Skin epidermis (tissue), 12 donors: Measurements from ENCODE around the gene EPHB2.
A peak's percentile ranks its signal among the peaks of the same experiment; 100 is the strongest.

ENCODE experiments used
- H3K27ac ChIP-seq, 21 experiments: fragments of 200-600 bp; sonication (generic) in 11 of 21; one replicate each; pipeline ENCODE4 v1.5.0; 2020; ENCODE audit warnings: mild to moderate bottlenecking in 3 of 21, inconsistent platforms in 2 of 21, moderate library complexity in 2 of 21
- H3K4me3 ChIP-seq, 7 experiments: fragments of 200-600 bp; sonication (generic) in 2 of 7; one replicate each; pipeline ENCODE4 v1.5.0; 2020; ENCODE audit warnings: inconsistent platforms in 2 of 7, mild to moderate bottlenecking in 2 of 7, moderate library complexity in 1 of 7

EPHB2 gene

DNA sequence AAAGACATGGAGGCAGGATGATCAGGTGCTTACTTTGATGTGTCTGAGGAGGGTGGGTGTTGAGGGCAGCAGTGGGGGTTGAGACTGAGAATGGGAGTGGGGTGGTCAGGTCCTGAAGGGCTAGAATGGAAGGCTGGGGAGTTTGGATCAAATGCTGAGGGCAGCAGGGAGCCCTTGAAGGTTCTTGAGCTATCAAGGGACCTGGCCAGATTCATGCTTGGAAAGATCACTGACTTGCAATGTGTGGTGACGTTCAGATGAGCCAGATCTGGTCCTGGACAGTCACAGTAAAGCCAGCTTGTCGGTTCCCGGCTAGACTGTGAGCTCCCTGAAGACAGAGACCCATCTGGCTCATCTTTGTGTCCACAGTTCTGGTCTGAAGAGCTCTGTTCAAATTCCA, 3.8 kb downstream of the EPHB2 start:
- no peak overlapping the region for H3K27ac ChIP-seq
- H3K4me3 ChIP-seq = no peak overlapping the region

DNA sequence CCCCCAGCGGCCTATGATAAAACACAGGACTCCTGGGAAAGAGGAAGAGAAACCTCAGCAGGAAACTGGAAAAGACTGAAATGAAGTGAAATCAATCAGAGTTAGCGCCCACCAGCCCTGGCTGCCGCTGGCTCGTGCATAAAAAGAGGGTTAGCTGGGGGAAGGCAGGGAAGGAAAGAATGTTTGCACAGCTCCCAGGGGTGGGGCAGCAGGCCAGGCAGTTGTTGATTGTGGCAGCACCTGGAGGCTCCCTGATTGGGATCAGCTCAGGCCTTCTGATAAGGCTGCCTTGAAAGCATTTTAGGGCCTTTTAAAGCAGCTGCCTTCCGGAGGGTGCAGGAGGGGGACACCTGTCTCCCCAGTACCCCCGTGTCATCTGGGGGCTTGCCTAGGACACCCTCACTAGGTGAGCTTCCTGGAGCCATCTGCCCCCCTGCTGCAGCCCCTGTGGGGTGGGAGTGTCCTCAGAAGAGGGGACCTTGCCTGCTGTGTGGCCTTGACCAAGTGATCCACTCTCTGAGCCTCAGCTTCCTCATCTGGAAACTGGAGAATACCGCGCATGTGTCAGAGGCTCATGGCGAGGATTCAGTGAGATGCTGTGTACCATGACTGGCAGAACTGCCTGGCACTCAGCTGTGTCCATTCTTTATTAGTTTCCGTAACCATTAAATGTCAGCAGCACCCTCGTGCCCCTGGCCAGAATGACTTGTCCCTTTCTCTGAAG, 6.6 kb downstream of the EPHB2 start:
- Histone ChIP-seq H3K27ac (peak overlapping the region in 1 of 21 experiments; percentile 5), H3K4me3 (no peak overlapping the region)

DNA sequence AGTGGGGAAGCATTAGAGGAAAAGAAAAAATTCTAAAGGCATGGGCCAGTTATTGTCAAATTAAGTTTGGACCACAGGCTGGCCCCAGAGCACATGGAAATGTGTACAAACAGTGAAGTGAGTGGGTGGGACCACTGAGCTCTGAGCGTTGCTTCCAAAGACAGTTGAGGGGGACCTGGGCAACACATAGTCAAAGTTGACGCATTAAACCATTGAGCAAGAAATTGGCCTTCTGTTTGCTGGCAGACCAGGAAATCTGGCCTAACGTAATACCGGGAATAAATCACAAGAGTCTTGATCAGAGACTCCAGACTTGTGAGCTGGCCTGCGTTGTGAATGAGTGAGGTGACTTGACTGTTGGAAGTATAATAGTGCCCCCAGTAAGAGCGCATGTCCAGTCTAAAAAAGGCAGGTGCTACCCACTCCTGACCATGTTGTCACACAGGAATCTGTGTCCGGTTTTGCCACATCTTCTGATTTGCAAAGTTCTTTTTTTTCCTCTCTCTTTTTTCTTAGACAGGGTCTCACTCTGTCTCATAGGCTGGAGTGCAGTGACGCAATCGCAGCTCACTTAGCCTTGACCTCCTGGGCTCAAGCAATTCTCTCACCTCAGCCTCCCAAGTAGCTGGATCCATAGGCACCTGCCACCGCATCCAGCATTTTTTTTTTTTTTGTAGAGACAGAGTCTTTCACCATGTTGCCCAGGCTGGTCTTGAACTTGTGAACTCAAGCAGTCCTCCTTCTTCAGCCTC, 10.7 kb downstream of the EPHB2 start:
- H3K4me3 ChIP-seq = no peak overlapping the region
- peak overlapping the region in 1 of 21 experiments; percentile 3 for H3K27ac ChIP-seq

DNA sequence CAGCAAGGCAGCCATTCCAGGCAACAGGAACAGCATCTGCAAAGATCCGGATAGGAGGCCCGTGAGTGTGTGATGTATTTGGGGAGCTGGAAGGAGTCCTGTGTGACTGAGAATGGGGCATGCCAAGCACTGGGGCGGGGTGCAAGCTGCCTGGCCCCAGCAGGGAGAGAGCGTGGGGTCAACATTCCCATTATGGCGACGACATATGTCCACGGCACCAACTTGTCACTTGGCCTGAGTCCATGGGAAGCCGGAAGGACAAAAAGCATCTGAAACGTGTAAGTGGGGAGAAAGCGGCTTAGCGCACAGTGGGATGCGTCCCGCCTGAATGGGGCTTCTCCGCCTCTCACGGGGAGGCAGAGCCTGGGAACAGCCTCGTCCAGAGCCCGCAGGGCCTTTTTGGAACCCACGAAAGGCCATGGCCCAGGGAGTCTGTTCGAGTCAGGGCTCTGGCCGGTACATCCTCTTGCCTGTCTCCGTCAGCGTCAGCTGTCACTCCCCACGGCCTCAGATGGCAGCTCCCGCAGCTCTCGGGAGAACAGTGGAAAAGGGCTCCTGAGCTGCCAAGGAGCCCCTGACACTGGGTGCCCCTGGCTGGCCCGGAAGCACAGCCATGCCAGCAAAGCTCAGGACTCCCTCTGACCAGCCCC, 12.4 kb downstream of the EPHB2 start:
- no peak overlapping the region for H3K4me3 ChIP-seq
- H3K27ac ChIP-seq = no peak overlapping the region

DNA sequence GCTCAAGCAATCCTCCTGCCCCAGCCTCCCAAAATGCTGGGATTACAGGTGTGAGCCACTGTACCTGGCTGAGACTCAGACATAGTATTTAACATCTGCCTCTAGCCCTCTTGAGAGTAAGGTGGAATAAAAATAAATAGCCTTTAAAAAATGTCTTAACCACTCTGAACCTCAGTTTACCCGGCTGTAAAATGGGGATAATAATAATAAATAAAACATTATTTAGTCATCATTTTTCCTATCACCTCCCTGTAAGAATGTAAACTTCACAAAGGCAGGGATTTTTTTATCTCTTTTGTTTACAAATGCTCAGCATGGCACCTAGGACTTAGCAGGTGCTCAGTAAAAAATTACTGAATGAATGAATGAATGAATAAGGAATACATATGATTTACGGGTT, 17.2 kb downstream of the EPHB2 start:
- H3K27ac ChIP-seq = no peak overlapping the region
- no peak overlapping the region for H3K4me3 ChIP-seq

DNA sequence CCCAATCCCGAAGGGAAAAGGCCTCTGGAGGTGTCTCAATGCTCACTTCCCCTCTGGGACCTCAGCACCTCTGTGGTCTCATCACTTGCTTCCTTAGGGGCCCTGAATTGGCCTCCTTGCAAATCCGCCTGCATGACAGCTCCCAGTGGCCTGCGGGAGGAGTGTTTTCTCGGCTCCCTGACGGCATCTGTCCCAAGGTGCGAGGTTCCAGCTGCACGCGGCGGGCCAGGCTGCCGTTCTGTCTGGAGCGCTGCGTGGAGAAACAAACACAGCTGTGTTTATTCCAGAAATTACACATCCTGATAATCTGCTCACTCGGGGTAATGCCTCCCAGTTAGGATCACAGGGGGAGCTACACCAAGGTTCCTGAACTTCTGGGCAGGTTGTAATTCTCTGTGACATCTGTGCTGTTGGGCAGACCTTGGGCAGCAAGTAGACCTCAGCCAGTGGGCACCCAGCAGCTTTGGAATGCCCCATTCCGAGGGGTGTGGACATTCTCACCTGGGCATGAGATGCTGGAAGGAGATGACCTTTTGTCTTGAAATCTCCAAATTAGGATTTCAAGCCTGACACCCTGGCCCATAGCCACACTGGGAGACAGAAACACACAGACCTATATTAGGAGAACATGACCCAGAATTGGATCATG, 18.2 kb downstream of the EPHB2 start:
- Histone ChIP-seq H3K27ac (no peak overlapping the region), H3K4me3 (no peak overlapping the region)

DNA sequence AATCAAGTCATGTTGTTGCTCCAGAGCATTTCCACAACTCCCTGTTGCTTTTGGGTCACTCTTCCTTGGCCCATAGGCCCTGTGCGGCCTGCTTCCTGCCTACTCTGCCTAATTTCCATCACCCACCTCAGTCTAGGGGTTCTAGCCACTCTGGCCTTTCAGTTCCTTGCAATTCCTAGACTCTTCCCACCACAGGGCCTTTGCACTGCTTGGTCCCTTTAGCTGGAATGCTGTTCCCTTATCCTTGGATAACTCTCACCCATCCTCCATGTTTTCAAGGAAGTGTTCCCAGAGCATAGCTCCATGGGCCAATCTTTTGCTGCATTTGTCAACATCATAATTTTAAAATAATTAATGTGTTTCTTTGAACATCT, 18.7 kb downstream of the EPHB2 start:
- H3K4me3 ChIP-seq = no peak overlapping the region
- no peak overlapping the region for H3K27ac ChIP-seq

DNA sequence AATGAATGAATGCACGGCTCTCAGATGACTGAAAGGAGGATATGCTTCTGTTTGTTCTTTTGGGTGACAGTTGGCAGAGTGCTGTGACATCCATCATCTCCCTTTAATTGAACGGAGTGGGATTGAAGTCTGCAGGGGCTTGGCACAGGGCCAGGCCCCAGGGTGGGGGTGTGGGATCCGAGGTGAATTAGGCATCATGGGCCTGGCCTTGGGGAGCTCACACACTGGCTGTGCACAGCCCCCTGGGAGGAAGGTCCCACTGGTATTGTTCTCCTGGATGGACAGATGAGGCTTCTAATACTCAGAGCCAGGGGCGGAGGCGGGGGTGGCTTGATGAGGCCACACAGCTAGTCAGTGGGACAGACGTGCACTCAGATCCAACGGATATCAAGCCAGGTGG, 19.3 kb downstream of the EPHB2 start:
- Histone ChIP-seq H3K27ac (no peak overlapping the region), H3K4me3 (no peak overlapping the region)

DNA sequence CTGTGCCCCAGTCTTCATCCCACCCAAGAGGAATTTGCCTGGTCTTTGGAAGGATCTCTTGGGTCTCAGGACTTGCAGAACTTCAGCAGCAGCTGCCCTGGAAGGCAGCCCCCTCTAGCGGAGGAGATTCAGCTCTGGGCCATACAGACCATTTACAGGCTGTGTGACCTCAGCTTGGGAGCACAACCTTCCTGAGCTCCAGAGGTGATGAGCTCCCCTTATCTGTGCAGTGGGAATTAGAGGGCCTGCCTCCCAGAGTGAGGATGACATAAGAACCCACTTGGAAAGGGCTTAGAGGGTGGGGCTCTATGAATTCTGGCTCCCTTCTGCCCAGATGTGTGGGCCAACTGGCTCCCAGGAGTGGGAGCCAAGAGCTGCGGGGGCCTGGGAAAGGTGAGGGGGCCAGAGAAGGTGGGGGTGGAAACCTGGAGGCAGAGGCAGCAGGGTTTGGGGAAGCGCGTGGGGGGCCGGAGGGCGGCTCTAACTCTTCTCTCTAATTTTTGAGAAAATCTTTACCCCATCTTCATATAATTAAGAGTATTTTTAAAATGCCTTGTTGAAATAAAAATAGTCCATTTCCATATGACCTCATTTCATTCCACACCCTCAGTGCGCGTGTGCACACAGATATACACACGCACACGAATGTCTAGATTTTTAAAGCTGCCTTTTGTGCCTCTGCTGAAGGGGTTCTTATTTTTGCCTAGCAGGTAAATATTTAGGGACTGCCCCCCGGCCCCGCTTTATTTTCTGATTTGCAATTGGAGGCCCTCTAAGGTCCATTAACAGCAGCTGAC, 21.5 kb downstream of the EPHB2 start:
- Histone ChIP-seq H3K4me3 (no peak overlapping the region), H3K27ac (no peak overlapping the region)

DNA sequence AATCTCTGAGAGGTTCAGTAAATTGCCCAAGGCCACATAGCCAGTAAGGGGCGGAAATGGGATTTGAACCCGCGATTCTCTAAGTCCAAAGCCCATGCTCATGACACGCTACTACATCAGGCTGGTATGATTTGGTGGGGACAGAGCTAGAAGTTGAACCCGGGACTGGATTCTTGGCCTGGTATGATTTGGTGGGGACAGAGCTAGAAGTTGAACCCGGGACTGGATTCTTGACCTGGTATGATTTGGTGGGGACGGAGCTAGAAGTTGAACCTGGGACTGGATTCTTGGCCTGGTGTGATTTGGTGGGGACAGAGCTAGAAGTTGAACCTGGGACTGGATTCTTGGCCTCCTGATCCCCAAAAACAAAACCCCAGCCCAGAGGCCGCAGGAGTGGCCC, 23.0 kb downstream of the EPHB2 start:
- H3K27ac ChIP-seq = no peak overlapping the region

DNA sequence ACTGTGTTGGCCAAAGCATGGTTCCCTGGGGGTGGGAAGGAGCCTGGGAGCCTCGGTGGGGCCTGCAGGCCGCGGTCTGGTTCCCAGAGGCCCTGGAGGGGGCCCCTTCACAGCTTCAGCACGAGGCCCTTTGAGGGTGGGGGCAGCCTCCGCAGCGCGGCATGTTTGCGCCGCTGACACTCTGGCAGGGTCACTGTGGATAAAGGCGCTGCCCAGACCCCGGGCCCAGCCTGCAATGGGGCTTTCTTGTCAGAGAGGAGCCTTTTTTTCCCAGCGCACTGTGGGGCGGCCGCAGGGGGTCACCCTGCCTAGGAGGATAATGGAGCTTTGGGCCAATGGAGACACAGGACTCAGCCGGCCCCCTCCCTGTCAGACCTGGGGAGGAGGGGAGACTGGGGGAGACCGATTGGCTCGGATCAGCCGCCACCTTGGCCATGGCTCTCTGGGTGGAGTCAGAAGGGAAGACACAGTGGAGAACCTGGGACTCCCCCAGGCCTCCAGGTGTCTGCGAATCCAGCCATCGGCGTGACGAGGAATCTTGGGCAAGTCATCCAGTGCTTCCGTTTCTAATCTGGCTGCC, 26.0 kb downstream of the EPHB2 start:
- no peak overlapping the region for H3K4me3 ChIP-seq
- H3K27ac ChIP-seq = no peak overlapping the region

More for the DNA sequence above, 23.0 kb downstream of the EPHB2 start:
- no peak overlapping the region for H3K4me3 ChIP-seq

DNA sequence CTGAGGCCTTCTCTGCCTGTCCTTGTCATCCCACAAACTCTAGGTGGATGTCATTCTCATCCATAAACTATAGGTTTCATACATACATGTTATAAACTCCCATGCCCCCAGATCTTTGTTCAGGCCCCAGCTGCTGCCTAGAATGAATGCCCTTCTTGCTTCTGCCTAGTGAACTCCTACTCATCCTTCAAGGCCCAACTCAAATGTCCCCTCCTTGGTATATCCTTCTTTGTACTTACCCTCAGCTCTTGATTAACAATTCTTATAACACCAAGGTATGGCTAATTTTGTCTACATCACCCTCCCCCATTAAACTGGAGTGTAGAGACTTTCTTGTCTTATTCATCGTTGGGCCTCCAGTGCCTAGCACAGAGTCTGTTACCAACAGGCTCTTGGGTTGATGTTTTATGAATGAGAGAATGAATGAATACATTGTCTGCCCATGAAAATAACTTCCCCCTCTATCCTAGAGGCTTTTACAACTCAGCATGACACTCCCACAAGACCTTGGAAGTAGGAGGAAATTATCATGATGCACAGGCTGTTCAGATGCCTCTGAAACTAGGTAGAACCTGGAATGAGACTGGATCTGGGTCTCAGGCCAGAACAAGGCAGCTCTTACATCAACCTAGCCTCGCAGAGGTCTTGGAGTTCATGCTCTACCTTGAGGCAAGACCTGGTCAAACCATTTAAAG, 26.9 kb downstream of the EPHB2 start:
- Histone ChIP-seq H3K27ac (no peak overlapping the region), H3K4me3 (no peak overlapping the region)

DNA sequence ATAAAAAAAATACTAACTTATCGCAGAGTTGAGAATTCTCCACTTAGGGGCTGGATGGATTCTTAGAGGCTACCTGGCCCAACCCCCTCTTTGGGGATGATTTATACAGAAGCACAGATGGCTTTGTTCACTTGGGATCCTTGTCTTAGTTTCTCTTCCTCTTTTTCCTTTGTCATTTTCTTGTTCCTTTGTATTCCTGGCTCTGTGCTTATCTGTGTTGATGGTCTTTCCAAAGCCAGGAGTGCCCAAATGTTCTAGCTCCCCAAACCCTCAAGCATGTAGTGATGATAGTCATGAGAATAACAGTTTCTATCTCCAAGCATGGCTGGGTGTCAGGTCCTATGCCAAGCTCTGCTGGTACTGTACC, 27.4 kb downstream of the EPHB2 start:
- Histone ChIP-seq H3K4me3 (no peak overlapping the region), H3K27ac (no peak overlapping the region)

DNA sequence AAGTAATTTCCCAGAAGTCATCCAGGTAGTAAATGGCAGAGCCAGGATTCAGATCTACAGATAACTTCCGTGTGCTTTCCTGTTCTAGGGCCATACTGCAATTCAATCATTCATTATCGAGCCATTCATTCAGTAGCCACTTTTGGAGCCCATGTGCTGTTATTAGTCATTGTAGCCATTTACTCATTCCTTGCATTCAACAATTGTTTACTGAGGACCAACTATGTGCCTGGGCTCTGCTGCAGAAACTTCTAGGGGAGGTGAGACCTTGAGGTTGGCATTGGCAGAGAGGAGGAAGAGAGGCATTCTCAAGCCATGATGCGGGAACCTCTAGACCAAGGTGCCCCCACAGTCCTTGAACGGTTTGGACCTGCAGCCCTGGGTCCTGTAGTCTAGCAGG, 27.9 kb downstream of the EPHB2 start:
- Histone ChIP-seq H3K4me3 (no peak overlapping the region), H3K27ac (no peak overlapping the region)

DNA sequence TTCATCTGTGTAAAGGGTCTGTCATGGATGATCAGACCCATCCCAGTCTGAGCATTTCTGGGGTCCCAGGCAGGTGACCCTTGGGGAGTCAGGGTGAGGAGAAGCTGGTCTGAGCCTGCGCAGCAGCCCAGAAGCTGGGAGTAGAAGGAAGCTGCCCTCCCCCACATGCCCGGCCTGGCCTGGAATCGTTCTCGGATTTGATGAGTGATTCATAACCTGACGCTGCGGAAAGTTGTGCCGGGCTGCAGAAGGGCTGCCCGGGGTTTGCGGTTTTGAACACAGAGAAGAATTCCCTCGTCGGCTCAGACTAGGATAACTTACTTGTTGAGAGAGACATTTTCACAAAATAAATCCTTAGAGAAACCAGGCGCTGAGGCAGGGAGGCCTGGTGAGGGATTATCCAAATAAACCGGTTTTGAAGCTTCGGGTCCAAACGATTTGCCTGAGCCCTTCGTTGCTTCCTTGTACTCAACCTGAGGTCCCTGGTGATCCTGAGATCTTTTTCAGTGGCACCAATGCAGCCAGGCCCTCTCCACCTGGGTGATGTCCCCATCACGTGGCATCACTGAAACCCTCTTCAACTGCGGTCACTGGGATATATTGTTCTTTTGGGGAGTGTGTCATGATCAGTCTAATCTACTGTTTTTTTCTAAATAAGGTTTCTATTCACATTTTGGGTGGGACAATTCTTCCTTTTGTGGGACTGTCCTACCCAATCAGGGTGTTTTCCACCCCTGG, 29.2 kb downstream of the EPHB2 start:
- Histone ChIP-seq H3K4me3 (no peak overlapping the region), H3K27ac (peak overlapping the region in 6 of 21 experiments; percentile 21 to 82 (median 60))

DNA sequence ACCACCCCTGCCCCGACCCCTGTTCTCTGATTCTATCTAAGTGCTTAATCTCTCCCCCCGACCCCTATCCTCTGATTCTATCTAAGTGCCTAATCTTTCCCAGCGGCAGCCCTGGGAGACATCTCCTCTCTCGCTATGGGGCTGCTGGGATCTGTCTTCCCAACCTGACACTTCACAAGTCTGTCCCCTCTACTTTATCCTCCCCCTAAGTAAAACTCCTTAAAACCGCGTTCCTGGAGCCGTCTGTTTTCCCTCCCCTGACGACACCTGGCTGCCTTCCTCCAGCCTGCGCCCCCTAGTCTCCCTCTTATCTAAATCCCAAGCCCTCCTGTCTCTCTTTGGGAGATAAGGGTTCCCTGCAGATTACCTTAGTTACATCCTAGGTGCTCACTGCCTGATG, 30.5 kb downstream of the EPHB2 start:
- no peak overlapping the region for H3K4me3 ChIP-seq
- H3K27ac ChIP-seq = no peak overlapping the region

DNA sequence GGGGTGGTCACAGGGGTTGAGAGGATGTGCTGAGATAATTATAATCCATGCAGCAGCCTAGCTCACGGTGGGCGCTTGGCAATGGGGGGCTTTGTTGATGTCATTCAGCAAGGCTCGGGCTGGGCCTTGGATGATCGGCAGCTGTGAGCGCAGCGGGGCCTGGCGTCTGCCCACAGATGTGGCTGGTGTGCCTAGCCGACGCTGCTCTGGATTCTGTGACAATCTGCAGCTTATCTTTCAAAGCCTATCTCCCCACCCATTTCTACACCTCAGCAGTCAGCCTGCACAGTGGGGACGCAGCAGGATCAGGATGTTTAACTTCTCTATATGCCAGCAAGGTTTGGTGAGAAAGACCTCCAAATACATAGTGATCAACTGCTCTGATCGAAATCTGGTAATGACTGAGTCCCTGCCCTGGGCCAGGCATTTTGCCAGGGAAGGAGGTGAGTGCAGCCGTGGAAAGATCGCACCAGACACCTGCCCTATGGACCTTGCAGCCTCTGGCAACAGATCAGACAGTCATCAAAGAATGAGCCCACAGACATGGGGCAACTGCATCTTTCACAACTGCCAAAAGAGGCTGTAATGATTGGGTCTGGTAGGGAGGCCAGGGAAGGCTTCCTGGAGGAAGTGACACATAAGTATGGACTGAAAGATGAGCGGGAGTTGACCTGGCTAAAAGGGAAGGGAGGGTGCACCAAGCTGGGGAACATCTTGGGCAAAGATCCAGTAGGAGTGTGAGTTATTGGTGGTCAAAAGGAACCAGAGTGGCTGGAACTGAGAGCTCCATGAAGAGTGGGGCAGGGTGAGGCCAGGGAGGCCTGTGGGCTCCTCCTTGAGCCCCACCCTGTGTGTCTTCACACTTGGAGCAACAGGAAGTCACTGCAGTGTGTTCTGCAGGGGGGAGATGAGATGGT, 35.3 kb downstream of the EPHB2 start:
- no peak overlapping the region for H3K27ac ChIP-seq
- no peak overlapping the region for H3K4me3 ChIP-seq
